Sigmoid colon (tissue), 4 donors: ENCODE results near the gene VAV3.

Experiments
- CTCF ChIP-seq, 4 experiments: fragments of 450-650 bp in 3 of 4; fragments of 200-600 bp in 1 of 4; IDR thresholded peaks; one replicate each; pipeline ENCODE4 v1.5.1; 2016 to 2019; ENCODE audit warnings: antibody characterized with exemption in 4 of 4, mild to moderate bottlenecking in 3 of 4, moderate library complexity in 2 of 4
- EP300 ChIP-seq, 4 donors: sonication (generic); formaldehyde crosslinking; IDR thresholded peaks; one replicate each; pipeline ENCODE4 v1.6.1; 2017; ENCODE audit warnings: antibody characterized with exemption in 4 of 4
- POLR2A ChIP-seq, 2 donors: fragments of 450-650 bp; IDR thresholded peaks; one replicate each; pipeline ENCODE4 v1.6.1; 2016; ENCODE audit warnings: antibody characterized with exemption in 2 of 2, mild to moderate bottlenecking in 2 of 2, moderate library complexity in 2 of 2
- POLR2AphosphoS5 ChIP-seq, 4 donors: sonication (generic); formaldehyde crosslinking; IDR thresholded peaks; one replicate each; pipeline ENCODE4 v1.6.1; 2017; ENCODE audit warnings: antibody characterized with exemption in 4 of 4

GRCh38 chr1:107678993-107679392 lies 286.0 kb downstream of the VAV3 start:
- TF ChIP-seq CTCF (IDR thresholded peaks at IDR 0.05) = no peak
- TF ChIP-seq EP300 (IDR thresholded peaks at IDR 0.05) = no peak
- no peak for TF ChIP-seq POLR2A (IDR thresholded peaks at IDR 0.05)
- no peak for TF ChIP-seq POLR2AphosphoS5 (IDR thresholded peaks at IDR 0.05)
